SK-N-SH (cell line): ENCODE results near the gene HBEGF. TPM values are rescaled to one million over a fixed set of nuclear protein-coding genes. Genes with fewer than 3 reads are reported as not detected.
A peak's percentile ranks its signal among the peaks of the same experiment; 100 is the strongest.

Experiments
- CTCF ChIA-PET: fragments of 300-600, 350-600 bp; formaldehyde crosslinking; extraction: SDS; loops from one replicate; lab custom pipeline; 2021; lab: Yijun Ruan, JAX
- POLR2A ChIA-PET: fragments of 350-600 bp; sonication (Branson Sonifier 250); formaldehyde crosslinking; extraction: SDS; loops from one replicate; lab custom pipeline; 2020; ENCODE audit warnings: antibody characterized with exemption, inconsistent platforms; lab: Yijun Ruan, JAX
- DNase-seq: peaks from one replicate; pipeline ENCODE4 v3.0.0; 2012
- H2AFZ ChIP-seq: fragments of 200-600 bp; sonication (generic); 2 replicates; pipeline ENCODE4 v1.8.1; 2016; ENCODE audit warnings: antibody characterized with exemption, mild to moderate bottlenecking, low read depth
- H3F3A ChIP-seq: fragments of 200-600 bp; sonication (generic); replicated peaks from 2 replicates; pipeline ENCODE3; 2016; ENCODE audit warnings: antibody characterized with exemption, mild to moderate bottlenecking; ENCODE audit not compliant: insufficient read depth
- H3K27ac ChIP-seq, 2 experiments: fragments of 200-500 bp in 1 of 2; fragments of 200-600 bp in 1 of 2; sonication (Bioruptor generic) in 1 of 2; sonication (generic), shearing (Covaris generic) in 1 of 2; 2 replicates each; pipeline versions ENCODE4 v1.5.1 to v1.6.1; 2014 to 2016; ENCODE audit warnings: low read depth in 2 of 2, inconsistent platforms in 1 of 2, low read length in 1 of 2, mild to moderate bottlenecking in 1 of 2, mixed read lengths in 1 of 2
- H3K27me3 ChIP-seq: fragments of 200-600 bp; sonication (generic), shearing (Covaris generic); 2 replicates; pipeline ENCODE4 v1.6.1; 2016; ENCODE audit warnings: mixed run types; ENCODE audit not compliant: insufficient read depth
- H3K36me3 ChIP-seq, 2 experiments: fragments of 200-500 bp in 1 of 2; fragments of 200-600 bp in 1 of 2; sonication (Bioruptor generic) in 1 of 2; sonication (generic) in 1 of 2; replicated peaks in 1 of 2; 2 replicates each; pipeline versions ENCODE3 to v1.5.1; 2014 to 2016; ENCODE audit warnings: low read length in 1 of 2, mild to moderate bottlenecking in 1 of 2; ENCODE audit not compliant: insufficient read depth in 2 of 2, control insufficient read depth in 1 of 2
- H3K4me1 ChIP-seq, 2 experiments: fragments of 200-500 bp in 1 of 2; fragments of 200-600 bp in 1 of 2; sonication (Bioruptor generic) in 1 of 2; sonication (generic), shearing (Covaris generic) in 1 of 2; 2 replicates each; pipeline versions ENCODE4 v1.5.1 to v1.6.1; 2014 to 2016; ENCODE audit warnings: low read depth in 1 of 2, low read length in 1 of 2, mixed run types in 1 of 2; ENCODE audit not compliant: insufficient read depth in 2 of 2, control insufficient read depth in 1 of 2
- H3K4me2 ChIP-seq: fragments of 200-600 bp; sonication (generic), shearing (Covaris generic); 2 replicates; pipeline ENCODE4 v1.6.1; 2017; ENCODE audit warnings: mixed run types
- H3K4me3 ChIP-seq, 2 experiments: fragments of 200-500 bp in 1 of 2; fragments of 200-600 bp in 1 of 2; sonication (Bioruptor generic) in 1 of 2; sonication (generic), shearing (Covaris generic) in 1 of 2; 2 replicates each; pipeline versions ENCODE4 v1.5.1 to v1.8.1; 2014 to 2016; ENCODE audit warnings: low read depth in 2 of 2, inconsistent platforms in 1 of 2, low read length in 1 of 2, mild to moderate bottlenecking in 1 of 2, mixed read lengths in 1 of 2, moderate library complexity in 1 of 2
- H3K79me2 ChIP-seq: fragments of 200-600 bp; sonication (generic); 2 replicates; pipeline ENCODE4 v1.8.1; 2017; ENCODE audit warnings: mild to moderate bottlenecking; ENCODE audit not compliant: insufficient read depth
- H3K9ac ChIP-seq: fragments of 200-600 bp; sonication (generic); 2 replicates; pipeline ENCODE4 v1.6.1; 2017; ENCODE audit warnings: mixed run types
- H3K9me2 ChIP-seq: fragments of 200-600 bp; sonication (generic); 2 replicates; pipeline ENCODE4 v1.6.1; 2017; ENCODE audit warnings: mixed run types
- H3K9me3 ChIP-seq: fragments of 200-600 bp; sonication (generic); 2 replicates; pipeline ENCODE4 v1.6.1; 2017; ENCODE audit warnings: mixed run types, mild to moderate bottlenecking, moderate library complexity
- H4K20me1 ChIP-seq: fragments of 200-600 bp; sonication (generic); 2 replicates; pipeline ENCODE4 v1.6.1; 2017; ENCODE audit warnings: mild to moderate bottlenecking, mixed run types; ENCODE audit not compliant: insufficient read depth
- CHD2 ChIP-seq: fragments of 150-350 bp; IDR thresholded peaks from 2 replicates; pipeline ENCODE4 v1.6.1; 2018; ENCODE audit warnings: low read length; ENCODE audit not compliant: partially characterized antibody
- ELF1 ChIP-seq: IDR thresholded peaks from 2 replicates; pipeline ENCODE4 v1.4.0; 2012
- EP300 ChIP-seq, 2 experiments: IDR thresholded peaks; 2 replicates each; pipeline versions ENCODE4 v1.4.0 to v1.6.1; 2012; ENCODE audit warnings: borderline replicate concordance in 1 of 2, low read depth in 1 of 2, low read length in 1 of 2
- EZH2phosphoT487 ChIP-seq: fragments of 200-600 bp; sonication (generic); IDR thresholded peaks from 2 replicates; pipeline ENCODE4 v1.6.1; 2017; ENCODE audit warnings: low read depth, mixed run types, mild to moderate bottlenecking, antibody characterized with exemption, moderate library complexity, borderline replicate concordance
- FOXM1 ChIP-seq: IDR thresholded peaks from 2 replicates; pipeline ENCODE4 v1.4.0; 2012; ENCODE audit warnings: low read depth, mild to moderate bottlenecking
- GATA2 ChIP-seq: sonication (generic); formaldehyde crosslinking; IDR thresholded peaks from 2 replicates; pipeline ENCODE4 v1.5.0; 2020; ENCODE audit warnings: mild to moderate bottlenecking, missing genetic modification reagents
- MEF2A ChIP-seq: IDR thresholded peaks from 2 replicates; pipeline ENCODE4 v1.4.0; 2012; ENCODE audit warnings: low read depth, borderline replicate concordance
- NFIC ChIP-seq: IDR thresholded peaks from 2 replicates; pipeline ENCODE4 v1.4.0; 2012; ENCODE audit warnings: borderline replicate concordance
- NRF1 ChIP-seq: IDR thresholded peaks from 2 replicates; pipeline ENCODE4 v1.6.1; 2012; ENCODE audit warnings: low read depth, mild to moderate bottlenecking, low read length
- POLR2AphosphoS5 ChIP-seq: IDR thresholded peaks from 2 replicates; pipeline ENCODE4 v1.6.1; 2012; ENCODE audit warnings: low read depth, low read length
- RCOR1 ChIP-seq: fragments of 150-350 bp; IDR thresholded peaks from 2 replicates; pipeline ENCODE4 v1.6.1; 2017; ENCODE audit warnings: antibody characterized with exemption, low read length
- RFX5 ChIP-seq: IDR thresholded peaks from 2 replicates; pipeline ENCODE4 v1.6.1; 2012; ENCODE audit warnings: mild to moderate bottlenecking, improper control_type of control experiment, low read length
- RXRA ChIP-seq: IDR thresholded peaks from 2 replicates; pipeline ENCODE4 v1.4.0; 2012; ENCODE audit warnings: low read depth, mild to moderate bottlenecking, borderline replicate concordance
- TAF1 ChIP-seq: IDR thresholded peaks from 2 replicates; pipeline ENCODE4 v1.6.1; 2012; ENCODE audit warnings: low read depth, mild to moderate bottlenecking, low read length, moderate library complexity, borderline replicate concordance
- TCF12 ChIP-seq: IDR thresholded peaks from 2 replicates; pipeline ENCODE4 v1.4.0; 2012
- TEAD4 ChIP-seq: IDR thresholded peaks from 2 replicates; pipeline ENCODE4 v1.4.0; 2012; ENCODE audit warnings: mild to moderate bottlenecking, borderline replicate concordance; ENCODE audit not compliant: insufficient read depth
- WGBS: methylation state at CpG from one replicate; pipeline ENCODE4 v1.1.6; 2017; ENCODE audit warnings: low lambda C conversion rate; 5-methylcytosine and 5-hydroxymethylcytosine counted together
- polyA plus RNA-seq, 3 experiments: library from polyadenylated mRNA; depleted of rRNA; stranded (reverse); fragments of >200 nt; gene quantifications; 2 replicates each; pipeline ENCODE4 v1.2.3, GENCODE V29; 2012
- TF ChIP-seq, protein P1 (sequence below): IDR thresholded peaks from 2 replicates; pipeline ENCODE4 v1.4.0; 2012; ENCODE audit warnings: low read depth
- TF ChIP-seq, protein P2 (sequence below): IDR thresholded peaks from 2 replicates; pipeline ENCODE4 v1.4.0; 2012; ENCODE audit warnings: low read depth, borderline replicate concordance
- TF ChIP-seq, protein P3 (sequence below): fragments of 200-600 bp; sonication (generic); IDR thresholded peaks from 2 replicates; pipeline ENCODE4 v1.6.1; 2017; ENCODE audit warnings: antibody characterized with exemption, mild to moderate bottlenecking, moderate library complexity
- TF ChIP-seq, protein P4 (sequence below): IDR thresholded peaks from 2 replicates; pipeline ENCODE4 v1.6.1; 2012; ENCODE audit warnings: mild to moderate bottlenecking, low read depth, low read length, moderate library complexity
- TF ChIP-seq, protein P5 (sequence below): IDR thresholded peaks from 2 replicates; pipeline ENCODE4 v1.4.0; 2012; ENCODE audit warnings: low read depth, borderline replicate concordance

HBEGF gene
- polyA plus RNA-seq, 1 of the 3 experiments (the other 2 are of a cell fraction) = 59.8 TPM

DNA sequence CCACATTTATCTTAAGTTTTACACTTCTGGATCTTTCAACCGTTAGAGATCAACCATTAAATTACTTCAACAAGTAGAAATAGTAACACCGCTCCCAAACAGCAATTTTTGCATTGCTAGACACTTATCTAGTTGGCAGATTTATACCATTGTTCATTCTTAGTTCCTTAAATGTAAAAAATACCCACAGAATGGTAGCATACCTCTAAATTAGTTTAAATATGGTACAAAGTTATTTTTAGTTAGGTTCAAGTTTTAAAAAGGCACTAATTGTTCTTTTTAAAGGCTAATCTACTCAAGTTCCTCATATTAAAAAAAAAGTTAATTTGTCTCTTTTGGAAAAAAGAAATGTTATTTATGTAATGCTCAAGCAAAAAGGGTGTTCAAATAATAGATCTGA is 51.6 kb downstream of the HBEGF start:
- H3K4me1 ChIP-seq = peaks cover 0 to 64% of the 10 kb centered on the region in 2 experiments; a peak in 3 of 4 replicates
- no peaks in the 10 kb centered on the region for H3K27me3 ChIP-seq
- H3K4me3 ChIP-seq = no peak overlapping the region
- peaks cover 4% of the 10 kb centered on the region; the same call in 1 of the 2 replicates for H4K20me1 ChIP-seq
- H2AFZ ChIP-seq = no peak overlapping the region
- H3K9me3 ChIP-seq = no peaks in the 10 kb centered on the region
- TF ChIP-seq MEF2A (no peak), EP300 (IDR thresholded peaks at IDR 0.05; ENCODE audit: borderline replicate concordance in 1 of 2, low read depth in 1 of 2, low read length in 1 of 2) (no peak), TCF12 (no peak), TAF1 (no peak), NRF1 (no peak), RCOR1 (no peak), TEAD4 (no peak), GATA2 (no peak)
- TF ChIP-seq, protein P1, sequence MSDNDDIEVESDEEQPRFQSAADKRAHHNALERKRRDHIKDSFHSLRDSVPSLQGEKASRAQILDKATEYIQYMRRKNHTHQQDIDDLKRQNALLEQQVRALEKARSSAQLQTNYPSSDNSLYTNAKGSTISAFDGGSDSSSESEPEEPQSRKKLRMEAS = no peak
- TF ChIP-seq, protein P2, sequence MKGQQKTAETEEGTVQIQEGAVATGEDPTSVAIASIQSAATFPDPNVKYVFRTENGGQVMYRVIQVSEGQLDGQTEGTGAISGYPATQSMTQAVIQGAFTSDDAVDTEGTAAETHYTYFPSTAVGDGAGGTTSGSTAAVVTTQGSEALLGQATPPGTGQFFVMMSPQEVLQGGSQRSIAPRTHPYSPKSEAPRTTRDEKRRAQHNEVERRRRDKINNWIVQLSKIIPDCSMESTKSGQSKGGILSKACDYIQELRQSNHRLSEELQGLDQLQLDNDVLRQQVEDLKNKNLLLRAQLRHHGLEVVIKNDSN = no peak
- H3K27ac ChIP-seq = peak overlapping the region in 1 of 2 experiments; percentile 96; a peak in 2 of 4 replicates
- DNase-seq = no peak
- CTCF ChIA-PET = interaction anchor here (0.5 kb wide), 1 partner anchor 21 kb away, joined by 3 read pairs; no protein-coding TSS in a partner anchor
- WGBS = 90% methylated on average over 2 of the region's 2 CpGs
- H3K9me2 ChIP-seq = no peaks in the 10 kb centered on the region
- peaks cover 62% of the 10 kb centered on the region for H3F3A ChIP-seq
- POLR2A ChIA-PET = no interaction called here
- H3K36me3 ChIP-seq = peaks cover 0 to 7% of the 10 kb centered on the region in 2 experiments
- peak overlapping the region; percentile 18; the same call in 1 of the 2 replicates for H3K4me2 ChIP-seq
- peak overlapping the region; percentile 3; the same call in 1 of the 2 replicates for H3K9ac ChIP-seq
- peaks cover 79% of the 10 kb centered on the region for H3K79me2 ChIP-seq

DNA sequence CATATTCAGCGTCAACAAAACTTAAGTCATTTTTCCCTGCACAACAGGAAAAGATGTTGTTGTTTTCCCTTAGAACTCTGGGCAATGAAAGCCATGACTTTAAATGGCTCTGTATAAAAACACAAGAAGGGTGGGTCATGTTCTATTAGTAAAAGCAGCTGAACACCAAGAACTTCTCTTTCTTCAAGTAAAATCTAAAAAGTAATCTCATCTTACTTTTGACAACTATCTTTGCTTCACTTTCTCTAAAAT is 52.6 kb downstream of the HBEGF start:
- 90% methylated on average over 1 of the region's 1 CpG for WGBS
- Histone ChIP-seq H4K20me1 (peaks cover 4% of the 10 kb centered on the region; the same call in 1 of the 2 replicates), H3K27ac (peak overlapping the region in 1 of 2 experiments; percentile 86; a peak in 1 of 4 replicates), H3K9me3 (no peaks in the 10 kb centered on the region), H3K4me3 (no peak overlapping the region), H2AFZ (no peak overlapping the region), H3K4me2 (no peak overlapping the region), H3F3A (peaks cover 52% of the 10 kb centered on the region), H3K9ac (no peak overlapping the region), H3K79me2 (peaks cover 81% of the 10 kb centered on the region), H3K27me3 (no peaks in the 10 kb centered on the region), H3K4me1 (peaks cover 0 to 58% of the 10 kb centered on the region in 2 experiments; a peak in 3 of 4 replicates), H3K36me3 (peaks cover 0 to 1% of the 10 kb centered on the region in 2 experiments), H3K9me2 (no peaks in the 10 kb centered on the region)
- POLR2A ChIA-PET = no interaction called here
- CTCF ChIA-PET = no interaction called here
- no peak for DNase-seq
- TF ChIP-seq CHD2 (no peak), EZH2phosphoT487 (no peak), NFIC (no peak), NRF1 (no peak), RFX5 (no peak), MEF2A (no peak), RXRA (no peak), POLR2AphosphoS5 (no peak), RCOR1 (no peak), ELF1 (no peak), FOXM1 (no peak)
- TF ChIP-seq, protein P3, sequence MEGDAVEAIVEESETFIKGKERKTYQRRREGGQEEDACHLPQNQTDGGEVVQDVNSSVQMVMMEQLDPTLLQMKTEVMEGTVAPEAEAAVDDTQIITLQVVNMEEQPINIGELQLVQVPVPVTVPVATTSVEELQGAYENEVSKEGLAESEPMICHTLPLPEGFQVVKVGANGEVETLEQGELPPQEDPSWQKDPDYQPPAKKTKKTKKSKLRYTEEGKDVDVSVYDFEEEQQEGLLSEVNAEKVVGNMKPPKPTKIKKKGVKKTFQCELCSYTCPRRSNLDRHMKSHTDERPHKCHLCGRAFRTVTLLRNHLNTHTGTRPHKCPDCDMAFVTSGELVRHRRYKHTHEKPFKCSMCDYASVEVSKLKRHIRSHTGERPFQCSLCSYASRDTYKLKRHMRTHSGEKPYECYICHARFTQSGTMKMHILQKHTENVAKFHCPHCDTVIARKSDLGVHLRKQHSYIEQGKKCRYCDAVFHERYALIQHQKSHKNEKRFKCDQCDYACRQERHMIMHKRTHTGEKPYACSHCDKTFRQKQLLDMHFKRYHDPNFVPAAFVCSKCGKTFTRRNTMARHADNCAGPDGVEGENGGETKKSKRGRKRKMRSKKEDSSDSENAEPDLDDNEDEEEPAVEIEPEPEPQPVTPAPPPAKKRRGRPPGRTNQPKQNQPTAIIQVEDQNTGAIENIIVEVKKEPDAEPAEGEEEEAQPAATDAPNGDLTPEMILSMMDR = no peak
- TF ChIP-seq, protein P4, sequence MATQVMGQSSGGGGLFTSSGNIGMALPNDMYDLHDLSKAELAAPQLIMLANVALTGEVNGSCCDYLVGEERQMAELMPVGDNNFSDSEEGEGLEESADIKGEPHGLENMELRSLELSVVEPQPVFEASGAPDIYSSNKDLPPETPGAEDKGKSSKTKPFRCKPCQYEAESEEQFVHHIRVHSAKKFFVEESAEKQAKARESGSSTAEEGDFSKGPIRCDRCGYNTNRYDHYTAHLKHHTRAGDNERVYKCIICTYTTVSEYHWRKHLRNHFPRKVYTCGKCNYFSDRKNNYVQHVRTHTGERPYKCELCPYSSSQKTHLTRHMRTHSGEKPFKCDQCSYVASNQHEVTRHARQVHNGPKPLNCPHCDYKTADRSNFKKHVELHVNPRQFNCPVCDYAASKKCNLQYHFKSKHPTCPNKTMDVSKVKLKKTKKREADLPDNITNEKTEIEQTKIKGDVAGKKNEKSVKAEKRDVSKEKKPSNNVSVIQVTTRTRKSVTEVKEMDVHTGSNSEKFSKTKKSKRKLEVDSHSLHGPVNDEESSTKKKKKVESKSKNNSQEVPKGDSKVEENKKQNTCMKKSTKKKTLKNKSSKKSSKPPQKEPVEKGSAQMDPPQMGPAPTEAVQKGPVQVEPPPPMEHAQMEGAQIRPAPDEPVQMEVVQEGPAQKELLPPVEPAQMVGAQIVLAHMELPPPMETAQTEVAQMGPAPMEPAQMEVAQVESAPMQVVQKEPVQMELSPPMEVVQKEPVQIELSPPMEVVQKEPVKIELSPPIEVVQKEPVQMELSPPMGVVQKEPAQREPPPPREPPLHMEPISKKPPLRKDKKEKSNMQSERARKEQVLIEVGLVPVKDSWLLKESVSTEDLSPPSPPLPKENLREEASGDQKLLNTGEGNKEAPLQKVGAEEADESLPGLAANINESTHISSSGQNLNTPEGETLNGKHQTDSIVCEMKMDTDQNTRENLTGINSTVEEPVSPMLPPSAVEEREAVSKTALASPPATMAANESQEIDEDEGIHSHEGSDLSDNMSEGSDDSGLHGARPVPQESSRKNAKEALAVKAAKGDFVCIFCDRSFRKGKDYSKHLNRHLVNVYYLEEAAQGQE = no peak
- TF ChIP-seq, protein P5, sequence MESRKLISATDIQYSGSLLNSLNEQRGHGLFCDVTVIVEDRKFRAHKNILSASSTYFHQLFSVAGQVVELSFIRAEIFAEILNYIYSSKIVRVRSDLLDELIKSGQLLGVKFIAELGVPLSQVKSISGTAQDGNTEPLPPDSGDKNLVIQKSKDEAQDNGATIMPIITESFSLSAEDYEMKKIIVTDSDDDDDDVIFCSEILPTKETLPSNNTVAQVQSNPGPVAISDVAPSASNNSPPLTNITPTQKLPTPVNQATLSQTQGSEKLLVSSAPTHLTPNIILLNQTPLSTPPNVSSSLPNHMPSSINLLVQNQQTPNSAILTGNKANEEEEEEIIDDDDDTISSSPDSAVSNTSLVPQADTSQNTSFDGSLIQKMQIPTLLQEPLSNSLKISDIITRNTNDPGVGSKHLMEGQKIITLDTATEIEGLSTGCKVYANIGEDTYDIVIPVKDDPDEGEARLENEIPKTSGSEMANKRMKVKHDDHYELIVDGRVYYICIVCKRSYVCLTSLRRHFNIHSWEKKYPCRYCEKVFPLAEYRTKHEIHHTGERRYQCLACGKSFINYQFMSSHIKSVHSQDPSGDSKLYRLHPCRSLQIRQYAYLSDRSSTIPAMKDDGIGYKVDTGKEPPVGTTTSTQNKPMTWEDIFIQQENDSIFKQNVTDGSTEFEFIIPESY = no peak
